COR-L47 (cell line): ENCODE results near the gene ARFGEF3.
"Not testable (repeated sequence)": the region's sequence is repeated elsewhere in the genome, so short reads cannot be mapped to it uniquely, and the experiment has no call there.

Source experiments
- DNase-seq: peaks from one replicate; lab custom pipeline; 2025; lab: John Stamatoyannopoulos, UW

ARFGEF3 gene

DNA sequence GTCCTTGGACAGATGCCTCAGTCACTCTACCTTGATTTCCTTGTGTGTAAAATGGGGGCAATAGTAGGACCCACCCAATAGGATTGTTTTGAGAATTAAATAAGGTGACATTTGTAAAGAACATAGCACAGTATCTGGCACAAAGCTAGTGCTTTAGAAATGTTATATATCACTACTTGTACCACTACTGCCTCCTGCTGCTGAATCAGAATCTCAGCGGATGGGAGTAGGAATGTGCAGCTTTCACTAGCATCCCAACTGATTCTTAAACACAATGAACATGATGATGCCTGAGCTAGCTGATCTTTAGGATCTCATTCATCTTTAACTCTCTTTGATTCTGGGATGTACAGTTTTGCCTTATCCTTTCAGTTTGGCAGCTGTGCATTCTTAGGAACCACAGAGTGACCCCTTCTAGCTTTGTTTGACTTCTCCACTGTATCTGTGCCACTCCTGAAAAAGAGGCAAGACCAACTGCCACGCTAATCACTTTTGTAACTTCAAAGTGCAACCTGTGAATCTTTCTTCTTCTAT, 49.4 kb downstream of the ARFGEF3 start:
- no peak for DNase-seq

GRCh38 chr6:138211601-138212000, 49.9 kb downstream of the ARFGEF3 start:
- no peak for DNase-seq

DNA sequence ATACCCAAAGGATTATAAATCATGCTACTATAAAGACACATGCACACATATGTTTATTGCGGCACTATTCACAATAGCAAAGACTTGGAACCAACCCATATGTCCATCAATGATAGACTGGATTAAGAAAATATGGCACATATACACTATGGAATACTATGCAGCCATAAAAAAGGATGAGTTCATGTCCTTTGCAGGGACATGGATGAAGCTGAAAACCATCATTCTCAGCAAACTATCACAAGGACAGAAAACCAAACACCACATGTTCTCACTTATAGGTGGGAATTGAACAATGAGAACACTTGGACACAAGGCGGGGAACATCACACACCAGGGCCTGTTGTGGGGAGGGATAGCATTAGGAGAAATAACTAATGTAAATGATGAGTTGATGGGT, 50.8 kb downstream of the ARFGEF3 start:
- not testable (repeated sequence) for DNase-seq

DNA sequence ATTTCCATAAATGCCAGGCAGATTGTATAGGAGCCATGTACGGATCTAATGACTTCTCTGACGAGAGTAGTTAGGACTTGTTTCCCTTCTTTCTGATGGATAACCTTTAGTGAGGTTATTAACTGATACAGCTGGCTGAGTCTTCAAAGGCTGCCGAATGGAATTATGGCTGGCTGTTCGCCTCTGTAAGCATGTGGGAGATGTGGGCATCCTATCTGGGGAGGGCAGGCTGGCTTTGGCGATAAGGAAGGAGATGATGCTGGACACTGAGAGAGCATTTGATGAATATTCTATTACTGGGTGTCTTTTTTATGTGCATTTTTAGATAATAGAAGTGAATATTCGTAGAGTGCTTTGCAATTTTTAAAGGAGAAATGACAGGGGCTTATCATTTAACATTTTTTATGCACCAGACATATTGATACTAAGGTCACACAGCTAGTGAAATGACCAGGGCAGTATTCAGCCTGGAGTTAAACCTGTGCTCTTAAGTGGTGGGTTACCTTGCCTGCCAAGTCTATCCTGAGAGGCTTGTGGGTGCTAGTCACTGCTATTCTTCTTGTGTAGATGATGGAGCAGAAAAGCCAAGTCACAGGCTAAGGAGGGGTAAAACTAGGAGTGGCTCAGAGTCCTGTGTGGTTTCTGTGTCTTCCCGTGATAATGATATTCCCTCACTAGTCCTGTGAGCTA, 53.5 kb downstream of the ARFGEF3 start:
- no peak for DNase-seq

DNA sequence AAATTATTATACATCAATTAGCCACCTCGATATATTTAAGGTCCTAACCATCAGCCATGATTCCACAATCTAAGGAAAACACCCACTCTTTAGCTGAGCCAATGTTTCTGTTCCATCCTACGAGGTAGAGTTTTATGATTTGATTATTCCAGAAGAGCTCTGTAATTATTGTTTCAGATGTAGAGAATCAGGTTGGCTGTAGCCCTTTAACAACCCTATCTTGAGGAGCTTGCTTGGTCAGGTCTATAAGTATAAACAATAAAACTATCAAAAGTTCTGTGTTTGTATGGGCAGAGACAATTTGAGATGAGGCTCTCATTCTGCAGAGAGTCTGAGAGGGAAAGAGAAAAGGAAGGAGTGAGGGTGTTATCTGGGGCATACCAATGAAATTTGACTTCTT, 56.7 kb downstream of the ARFGEF3 start, which contains the start of gene PBOV1:
TSS of gene PBOV1 (minus strand) at position 43 of the 400 bp plus-strand sequence. CDS start 96 bp downstream, outside the sequence.
- no peak for DNase-seq

DNA sequence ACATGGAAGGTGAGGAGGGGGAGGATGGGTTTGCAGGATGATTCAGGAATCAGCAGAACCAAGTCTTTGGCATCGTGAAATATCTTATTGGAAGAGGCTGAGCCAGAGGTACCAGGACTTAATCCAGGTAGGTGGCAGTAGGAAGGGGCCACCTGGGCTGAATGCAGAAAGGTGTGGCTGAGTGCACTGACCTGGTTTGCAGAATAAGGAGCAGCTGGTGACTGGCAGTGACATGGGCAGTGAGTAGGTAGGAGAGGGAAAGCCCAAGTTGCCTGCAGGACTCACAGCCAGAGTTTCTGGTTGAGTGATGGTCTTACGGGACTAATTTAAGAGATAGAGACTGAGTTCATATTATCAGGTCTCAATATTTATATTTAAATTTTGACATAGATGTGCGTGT, 57.7 kb downstream of the ARFGEF3 start:
- DNase-seq, result no peak

GRCh38 chr6:138219901-138220300, 58.2 kb downstream of the ARFGEF3 start:
- no peak for DNase-seq

DNA sequence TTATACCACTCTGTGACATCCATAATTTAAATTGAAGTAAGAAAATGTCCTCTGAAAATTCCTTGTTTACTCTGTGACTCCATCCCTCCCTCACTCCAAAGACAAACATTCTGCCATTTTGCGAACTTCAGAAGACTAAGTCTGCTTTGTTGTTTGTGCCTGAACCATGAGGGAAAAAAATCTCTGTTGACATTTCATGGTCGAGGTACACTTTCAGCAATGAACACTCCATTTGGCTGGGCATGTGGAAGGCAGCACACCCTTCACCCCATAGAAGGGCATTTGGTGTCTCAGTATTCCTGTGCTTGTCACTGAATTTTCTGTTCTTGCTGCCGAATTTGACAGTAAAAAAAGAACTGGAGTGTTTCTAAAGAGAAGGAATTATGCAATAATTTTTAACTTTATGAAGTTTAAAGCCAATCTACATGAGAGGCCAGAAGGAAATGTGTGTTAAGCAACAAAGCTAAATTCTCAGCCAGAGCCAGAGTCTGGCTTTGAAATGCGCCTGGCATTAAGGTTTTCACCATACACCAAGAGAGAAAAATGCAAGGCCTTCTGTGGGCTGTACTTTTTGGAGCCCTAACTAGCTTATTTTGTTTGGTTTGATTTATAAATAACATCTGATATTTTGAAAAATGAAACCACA, 61.3 kb downstream of the ARFGEF3 start:
- DNase-seq, result no peak

DNA sequence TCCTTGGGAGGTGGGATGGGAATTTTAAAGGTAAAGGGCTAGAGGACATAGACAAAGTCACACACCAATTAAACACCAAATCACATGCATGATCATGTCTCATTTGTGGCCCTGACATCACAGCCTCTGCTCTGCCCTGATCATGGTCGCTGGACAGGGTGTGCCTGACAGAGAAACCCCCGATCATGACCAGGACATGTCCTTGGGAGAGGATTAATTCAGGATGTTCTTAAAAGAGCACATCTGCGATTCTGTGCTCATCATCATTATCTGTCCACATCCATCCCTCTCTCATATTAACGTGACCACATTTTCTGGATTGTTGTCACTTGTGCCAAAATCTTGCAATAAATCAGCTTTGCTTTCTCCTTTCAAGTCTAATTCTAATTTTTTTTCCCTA, 64.2 kb downstream of the ARFGEF3 start:
- DNase-seq, result no peak

DNA sequence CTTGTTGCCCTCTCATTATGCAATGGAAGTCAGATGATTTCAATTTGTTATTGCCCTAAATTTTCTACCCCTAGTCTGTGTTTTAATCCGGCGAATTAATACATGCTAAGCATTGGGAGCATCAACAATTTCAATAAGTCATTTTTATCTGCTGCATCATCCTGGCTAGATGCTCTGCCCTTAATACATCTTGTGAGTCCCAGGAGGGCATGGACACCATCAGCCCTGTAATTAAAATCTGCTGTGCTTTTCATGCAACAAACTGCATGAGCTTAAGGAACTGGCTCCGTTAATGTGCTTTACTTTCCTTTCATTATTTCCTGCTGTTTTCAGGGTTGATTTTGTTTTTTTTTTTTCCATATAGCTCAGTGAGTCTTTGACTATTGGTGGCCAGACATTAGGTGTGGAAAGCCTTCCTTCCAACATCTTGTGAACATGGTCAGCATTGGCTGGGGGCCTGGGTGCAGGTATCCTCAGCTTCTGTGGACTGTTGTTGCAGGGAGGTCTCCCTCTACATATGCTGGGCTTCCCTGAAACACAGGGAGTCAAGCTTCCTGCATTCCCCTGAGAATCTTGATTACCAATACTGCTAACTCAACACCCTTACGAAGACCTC, 65.1 kb downstream of the ARFGEF3 start:
- DNase-seq, result peak; percentile 14

DNA sequence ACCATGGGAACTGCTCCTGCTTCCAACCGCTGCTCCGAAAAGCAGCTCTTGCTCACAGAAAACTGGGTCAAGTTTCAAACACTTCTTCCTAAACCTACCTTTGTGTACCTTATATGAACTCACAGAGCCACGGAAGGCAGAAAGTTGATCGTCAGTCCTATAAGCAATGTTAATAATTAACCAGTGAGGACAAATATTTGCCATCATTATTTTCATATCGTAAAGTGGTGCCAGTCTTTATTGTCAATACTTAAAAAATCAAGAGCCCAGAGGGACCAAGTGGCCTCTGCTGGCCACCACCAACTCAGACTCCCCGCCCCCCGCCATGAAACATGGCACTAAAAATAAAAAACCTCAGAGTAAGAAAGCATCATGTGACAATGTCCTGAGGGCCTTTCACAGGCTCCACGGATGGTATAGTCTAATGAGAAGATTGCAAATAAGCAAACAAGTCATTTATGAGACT, 65.6 kb downstream of the ARFGEF3 start:
- DNase-seq, result no peak

DNA sequence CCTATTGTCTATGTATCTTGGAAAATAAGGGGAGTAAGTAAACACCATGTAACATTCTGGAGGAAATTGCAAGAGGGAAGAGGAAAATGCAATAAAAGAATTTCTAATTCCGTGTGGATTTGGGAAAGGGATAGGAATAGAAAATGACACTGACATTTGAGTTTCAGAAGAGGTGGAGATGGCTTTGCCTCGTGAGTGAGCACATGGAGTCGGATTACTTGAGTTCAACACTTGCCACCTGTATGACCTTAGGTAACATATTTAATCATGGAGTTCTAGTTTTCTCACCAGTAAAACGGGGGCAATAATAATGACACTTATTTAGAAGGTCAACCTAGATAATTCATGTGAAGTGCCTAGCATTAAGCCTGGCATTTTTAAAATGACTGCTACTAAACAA, 67.3 kb downstream of the ARFGEF3 start:
- DNase-seq, result no peak

DNA sequence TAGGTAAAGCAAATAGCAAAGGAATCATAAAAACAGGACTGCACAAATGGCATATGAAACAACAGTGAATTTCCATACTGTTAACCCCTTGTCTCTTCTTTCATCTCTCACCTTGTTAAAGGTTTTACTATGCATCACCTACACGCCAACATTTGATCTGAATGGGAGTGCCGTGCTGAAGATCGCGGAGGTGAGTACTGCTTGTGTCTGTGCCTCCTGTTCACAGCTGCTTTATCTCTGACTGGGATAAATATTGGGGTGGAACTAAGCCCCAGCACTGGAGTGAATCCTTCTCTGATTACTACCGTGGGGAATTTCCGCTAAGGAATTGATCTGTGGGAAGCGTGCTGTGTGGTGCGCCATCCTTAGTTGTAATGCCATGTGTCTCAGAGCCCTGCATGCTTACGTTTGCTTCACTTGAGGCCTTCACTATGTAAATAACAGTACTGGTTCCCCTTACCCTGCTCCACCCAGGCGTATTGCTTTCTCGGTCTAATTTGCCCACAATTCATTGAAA, 68.0 kb downstream of the ARFGEF3 start:
- DNase-seq, result no peak

DNA sequence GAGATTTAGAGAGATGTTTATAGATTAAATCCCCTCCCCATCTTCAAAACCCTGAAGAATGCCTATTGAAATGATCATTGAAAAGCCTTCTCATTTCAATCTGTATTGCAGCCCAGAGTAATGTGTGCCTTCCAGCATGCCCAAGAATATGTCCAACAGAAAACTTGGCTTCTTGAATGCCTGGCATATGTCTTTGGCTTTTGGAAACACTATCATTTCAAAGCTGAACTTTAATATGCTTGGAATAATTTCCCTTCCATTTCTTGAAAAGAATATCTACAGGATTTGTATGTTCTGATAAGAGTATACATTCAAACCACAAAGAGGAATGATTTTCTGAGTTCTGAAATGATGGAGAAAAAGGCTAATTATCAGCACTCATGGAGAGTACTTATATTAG, 68.5 kb downstream of the ARFGEF3 start:
- DNase-seq, result no peak

DNA sequence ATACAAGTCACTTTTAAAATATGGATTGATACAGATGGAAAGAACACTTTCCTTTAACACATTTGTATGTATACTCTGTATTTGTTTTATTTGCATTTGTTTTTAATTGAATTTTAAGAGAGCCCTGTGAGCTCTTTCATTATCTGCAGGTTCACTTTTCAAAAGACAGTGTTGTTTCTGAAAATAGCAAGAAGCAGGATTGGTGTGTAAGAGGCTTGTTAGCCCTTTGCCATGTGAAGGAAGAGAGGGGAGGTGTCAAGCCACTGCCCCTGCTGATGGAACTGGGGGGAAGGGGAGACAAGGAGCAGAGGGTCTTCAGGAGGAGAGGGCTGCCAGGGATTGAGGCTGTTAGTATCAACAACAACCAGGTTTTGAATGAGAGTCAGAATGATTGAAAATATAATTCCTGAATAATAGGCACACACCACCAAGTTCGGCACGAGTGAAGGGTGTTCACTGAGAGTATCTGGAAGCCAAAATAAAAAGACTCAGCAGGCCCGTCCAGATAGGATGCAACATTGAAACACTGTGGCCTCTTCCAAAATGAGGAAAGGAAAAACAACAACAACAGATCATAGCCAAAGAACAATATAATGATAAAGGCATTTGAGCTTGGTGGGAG, 69.1 kb downstream of the ARFGEF3 start:
- no peak for DNase-seq

DNA sequence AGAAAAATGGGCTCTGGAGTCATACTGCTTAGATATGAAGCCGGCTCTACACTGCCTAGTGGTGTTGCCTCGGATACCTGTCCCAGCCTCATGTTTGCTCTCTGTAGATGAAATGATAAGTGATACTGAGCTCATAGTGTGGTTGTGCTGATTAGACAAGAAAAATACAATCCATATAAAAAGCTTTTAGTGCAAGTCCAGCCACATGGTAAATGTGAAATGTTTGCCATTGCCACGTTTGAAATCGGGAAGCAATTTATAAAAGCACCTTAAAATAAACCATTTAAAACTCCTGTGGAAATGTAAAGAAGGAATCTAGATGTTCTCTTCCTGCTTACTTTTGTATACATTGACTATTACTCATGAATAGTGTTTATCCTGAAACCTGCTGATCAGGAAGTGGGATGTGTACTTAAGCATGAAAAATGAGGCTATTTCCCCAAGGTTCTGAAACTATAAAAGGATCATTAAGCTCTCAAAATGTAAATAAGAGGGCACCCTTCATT, 69.7 kb downstream of the ARFGEF3 start:
- no peak for DNase-seq

GRCh38 chr6:138234363-138234762, 72.6 kb downstream of the ARFGEF3 start:
- no peak for DNase-seq

DNA sequence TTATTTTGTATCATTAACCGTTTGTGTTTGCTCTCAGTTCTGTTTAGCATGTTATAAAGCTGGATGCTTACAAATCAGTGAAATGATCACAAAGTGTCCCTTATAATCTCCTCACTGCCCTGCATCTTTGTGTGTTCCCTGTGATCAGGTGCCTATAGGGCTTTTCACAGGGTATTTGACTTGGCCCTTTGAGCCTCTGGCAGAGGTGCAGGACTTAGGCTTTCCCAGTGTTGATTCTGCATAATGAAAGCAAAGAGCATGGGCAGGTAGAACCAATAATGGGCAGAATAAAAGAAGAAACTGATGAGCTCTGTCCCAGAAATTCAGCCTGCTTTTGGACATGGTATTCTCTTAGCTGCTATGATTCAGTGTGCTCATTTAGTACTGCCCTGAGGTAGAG, 73.5 kb downstream of the ARFGEF3 start:
- no peak for DNase-seq

DNA sequence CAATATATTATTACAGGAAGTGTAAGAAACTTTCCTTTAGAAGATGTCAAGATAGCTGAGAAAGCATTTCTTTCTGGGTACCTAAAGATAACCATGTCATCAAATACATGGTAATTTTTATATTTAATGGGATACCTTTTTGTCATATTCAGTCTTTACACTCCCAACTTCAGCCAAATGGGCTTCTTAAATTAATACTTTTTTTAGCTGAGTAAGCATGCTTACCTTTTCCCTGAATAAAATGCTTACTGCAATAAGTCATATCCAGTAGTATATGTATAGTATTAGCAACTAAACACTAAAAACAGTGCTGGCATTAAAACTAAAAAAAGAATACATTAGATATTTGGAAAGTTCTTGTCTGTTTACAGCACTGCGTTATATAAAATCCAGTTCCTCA, 74.0 kb downstream of the ARFGEF3 start:
- DNase-seq, result no peak

DNA sequence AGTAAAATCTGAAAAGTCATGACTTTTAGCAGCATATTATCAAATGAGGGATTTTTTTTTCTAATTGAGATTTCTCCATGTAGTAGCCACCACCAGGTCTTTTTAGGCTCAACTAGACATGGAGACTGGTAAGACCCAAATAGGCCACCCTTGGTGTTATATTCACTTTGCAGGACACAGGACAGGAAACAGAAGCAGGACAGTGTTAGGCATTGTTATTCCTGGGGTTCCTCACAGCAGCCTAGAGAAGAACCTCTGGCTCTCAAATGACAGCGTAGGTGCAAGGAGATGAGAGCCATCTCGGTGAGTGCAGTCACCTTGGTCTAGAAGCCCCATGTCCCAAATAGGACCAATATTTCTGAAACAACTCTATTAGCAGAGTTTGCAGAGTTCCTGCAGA, 75.7 kb downstream of the ARFGEF3 start:
- no peak for DNase-seq

- DNase-seq, result no peak
Measured at GRCh38 chr6:138238368-138238767, 76.6 kb downstream of the ARFGEF3 start.

- DNase-seq, result no peak
Measured at GRCh38 chr6:138239774-138240173, 78.0 kb downstream of the ARFGEF3 start.
